ENCODE results near the gene RPL13A. TPM values are rescaled to one million over a fixed set of nuclear protein-coding genes. Genes with fewer than 3 reads are reported as not detected.

RPL13A gene
- total and polyA plus RNA-seq, 2 of the 13 experiments (the other 11 are each of a cell fraction or from before 2014, with no cell fraction given): 2,601 to 3,407 TPM

DNA sequence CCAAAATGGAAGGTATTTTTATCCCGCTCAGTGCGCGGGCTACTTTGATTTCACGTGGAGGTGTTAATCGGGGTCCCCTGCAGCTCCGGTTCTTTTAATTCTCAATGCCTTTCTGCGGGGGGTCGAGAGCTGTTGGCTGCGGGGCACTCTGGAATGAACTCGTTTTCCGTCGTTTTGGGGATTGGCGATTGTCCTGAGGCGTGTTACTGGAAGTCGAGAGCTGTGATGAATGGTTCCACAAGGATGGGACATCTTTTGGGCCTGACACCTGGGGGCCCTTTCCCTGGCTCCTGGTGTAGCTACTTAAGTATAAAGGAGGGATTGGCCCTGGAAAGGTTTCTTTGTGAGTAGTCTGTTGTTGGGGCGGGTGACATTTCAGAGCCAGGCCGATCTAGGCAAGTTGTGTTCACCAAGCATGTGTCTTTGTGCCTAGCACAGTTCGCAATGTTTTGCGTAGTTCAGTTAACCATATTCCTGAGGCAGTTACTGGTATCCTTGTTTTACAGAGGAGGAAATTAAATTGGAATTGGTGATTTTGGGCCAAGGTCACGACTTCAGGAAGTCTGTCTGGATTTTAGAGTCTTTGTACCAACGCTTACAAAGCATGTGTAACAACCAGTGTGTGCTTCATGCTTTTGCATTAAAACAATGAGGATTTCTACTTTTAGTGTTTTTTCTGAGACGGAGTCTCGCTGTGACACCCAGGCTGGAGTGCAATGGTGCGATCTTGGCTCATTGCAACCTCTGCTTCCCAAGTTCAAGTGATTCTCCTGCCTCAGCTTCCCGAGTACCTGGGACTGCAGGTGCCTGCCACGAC is 846 bp downstream of the RPL13A start (continued):
- TF ChIP-seq, protein P1, sequence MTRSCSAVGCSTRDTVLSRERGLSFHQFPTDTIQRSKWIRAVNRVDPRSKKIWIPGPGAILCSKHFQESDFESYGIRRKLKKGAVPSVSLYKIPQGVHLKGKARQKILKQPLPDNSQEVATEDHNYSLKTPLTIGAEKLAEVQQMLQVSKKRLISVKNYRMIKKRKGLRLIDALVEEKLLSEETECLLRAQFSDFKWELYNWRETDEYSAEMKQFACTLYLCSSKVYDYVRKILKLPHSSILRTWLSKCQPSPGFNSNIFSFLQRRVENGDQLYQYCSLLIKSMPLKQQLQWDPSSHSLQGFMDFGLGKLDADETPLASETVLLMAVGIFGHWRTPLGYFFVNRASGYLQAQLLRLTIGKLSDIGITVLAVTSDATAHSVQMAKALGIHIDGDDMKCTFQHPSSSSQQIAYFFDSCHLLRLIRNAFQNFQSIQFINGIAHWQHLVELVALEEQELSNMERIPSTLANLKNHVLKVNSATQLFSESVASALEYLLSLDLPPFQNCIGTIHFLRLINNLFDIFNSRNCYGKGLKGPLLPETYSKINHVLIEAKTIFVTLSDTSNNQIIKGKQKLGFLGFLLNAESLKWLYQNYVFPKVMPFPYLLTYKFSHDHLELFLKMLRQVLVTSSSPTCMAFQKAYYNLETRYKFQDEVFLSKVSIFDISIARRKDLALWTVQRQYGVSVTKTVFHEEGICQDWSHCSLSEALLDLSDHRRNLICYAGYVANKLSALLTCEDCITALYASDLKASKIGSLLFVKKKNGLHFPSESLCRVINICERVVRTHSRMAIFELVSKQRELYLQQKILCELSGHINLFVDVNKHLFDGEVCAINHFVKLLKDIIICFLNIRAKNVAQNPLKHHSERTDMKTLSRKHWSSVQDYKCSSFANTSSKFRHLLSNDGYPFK (CRISPR knock-in tag; IDR thresholded peaks at IDR 0.05; ENCODE audit: borderline replicate concordance): no peak
- no peak for TF ChIP-seq ZNF776 (CRISPR knock-in tag; IDR thresholded peaks at IDR 0.05)
- no peak for TF ChIP-seq POLR2AphosphoS5 (IDR thresholded peaks at IDR 0.05; ENCODE audit: low read depth, low read length)
- TF ChIP-seq ZNF350 (CRISPR knock-in tag; IDR thresholded peaks at IDR 0.05; ENCODE audit: borderline replicate concordance, low read depth): no peak
- TF ChIP-seq ZNF709 (CRISPR knock-in tag; IDR thresholded peaks at IDR 0.05): no peak
- no peak for TF ChIP-seq CC2D1A (CRISPR knock-in tag; IDR thresholded peaks at IDR 0.05)
- no peak for TF ChIP-seq XRCC5 (optimal IDR thresholded peaks at IDR 0.05; ENCODE audit: low read length)
- TF ChIP-seq FOSL1 (CRISPR knock-in tag; IDR thresholded peaks at IDR 0.05; ENCODE audit: borderline replicate concordance): no peak
- 0 out of 2 replicates have a peak, but pooled peaks have one; percentile 9 for TF ChIP-seq ZNF772 (CRISPR knock-in tag; IDR thresholded peaks at IDR 0.05)
- no peak for TF ChIP-seq TMF1 (CRISPR knock-in tag; IDR thresholded peaks at IDR 0.05; ENCODE audit: low read depth)
- TF ChIP-seq HHEX (CRISPR knock-in tag; IDR thresholded peaks at IDR 0.05): no peak
- TF ChIP-seq, protein P2, sequence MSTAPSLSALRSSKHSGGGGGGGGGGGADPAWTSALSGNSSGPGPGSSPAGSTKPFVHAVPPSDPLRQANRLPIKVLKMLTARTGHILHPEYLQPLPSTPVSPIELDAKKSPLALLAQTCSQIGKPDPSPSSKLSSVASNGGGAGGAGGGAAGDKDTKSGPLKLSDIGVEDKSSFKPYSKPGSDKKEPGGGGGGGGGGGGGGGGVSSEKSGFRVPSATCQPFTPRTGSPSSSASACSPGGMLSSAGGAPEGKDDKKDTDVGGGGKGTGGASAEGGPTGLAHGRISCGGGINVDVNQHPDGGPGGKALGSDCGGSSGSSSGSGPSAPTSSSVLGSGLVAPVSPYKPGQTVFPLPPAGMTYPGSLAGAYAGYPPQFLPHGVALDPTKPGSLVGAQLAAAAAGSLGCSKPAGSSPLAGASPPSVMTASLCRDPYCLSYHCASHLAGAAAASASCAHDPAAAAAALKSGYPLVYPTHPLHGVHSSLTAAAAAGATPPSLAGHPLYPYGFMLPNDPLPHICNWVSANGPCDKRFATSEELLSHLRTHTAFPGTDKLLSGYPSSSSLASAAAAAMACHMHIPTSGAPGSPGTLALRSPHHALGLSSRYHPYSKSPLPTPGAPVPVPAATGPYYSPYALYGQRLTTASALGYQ (CRISPR knock-in tag; IDR thresholded peaks at IDR 0.05): no peak
- TF ChIP-seq, protein P3, sequence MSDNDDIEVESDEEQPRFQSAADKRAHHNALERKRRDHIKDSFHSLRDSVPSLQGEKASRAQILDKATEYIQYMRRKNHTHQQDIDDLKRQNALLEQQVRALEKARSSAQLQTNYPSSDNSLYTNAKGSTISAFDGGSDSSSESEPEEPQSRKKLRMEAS (IDR thresholded peaks at IDR 0.05): peak; percentile 0; the same call in 1 of the 2 replicates
- TF ChIP-seq MIXL1 (CRISPR knock-in tag; IDR thresholded peaks at IDR 0.05): peak; percentile 12; the same call in 1 of the 2 replicates
- TF ChIP-seq, protein P4, sequence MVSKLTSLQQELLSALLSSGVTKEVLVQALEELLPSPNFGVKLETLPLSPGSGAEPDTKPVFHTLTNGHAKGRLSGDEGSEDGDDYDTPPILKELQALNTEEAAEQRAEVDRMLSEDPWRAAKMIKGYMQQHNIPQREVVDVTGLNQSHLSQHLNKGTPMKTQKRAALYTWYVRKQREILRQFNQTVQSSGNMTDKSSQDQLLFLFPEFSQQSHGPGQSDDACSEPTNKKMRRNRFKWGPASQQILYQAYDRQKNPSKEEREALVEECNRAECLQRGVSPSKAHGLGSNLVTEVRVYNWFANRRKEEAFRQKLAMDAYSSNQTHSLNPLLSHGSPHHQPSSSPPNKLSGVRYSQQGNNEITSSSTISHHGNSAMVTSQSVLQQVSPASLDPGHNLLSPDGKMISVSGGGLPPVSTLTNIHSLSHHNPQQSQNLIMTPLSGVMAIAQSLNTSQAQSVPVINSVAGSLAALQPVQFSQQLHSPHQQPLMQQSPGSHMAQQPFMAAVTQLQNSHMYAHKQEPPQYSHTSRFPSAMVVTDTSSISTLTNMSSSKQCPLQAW (CRISPR knock-in tag; IDR thresholded peaks at IDR 0.05): no peak; the same call in 1 of the 2 replicates
- no peak for TF ChIP-seq PLRG1 (conservative IDR thresholded peaks at IDR 0.05)
- TF ChIP-seq KDM5A (IDR thresholded peaks at IDR 0.05; ENCODE audit: borderline replicate concordance, low read length): peak; percentile 49; the same call in 1 of the 2 replicates
- TF ChIP-seq, protein P5, sequence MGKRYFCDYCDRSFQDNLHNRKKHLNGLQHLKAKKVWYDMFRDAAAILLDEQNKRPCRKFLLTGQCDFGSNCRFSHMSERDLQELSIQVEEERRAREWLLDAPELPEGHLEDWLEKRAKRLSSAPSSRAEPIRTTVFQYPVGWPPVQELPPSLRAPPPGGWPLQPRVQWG (CRISPR knock-in tag; IDR thresholded peaks at IDR 0.05; ENCODE audit: borderline replicate concordance, low read depth): no peak
- TF ChIP-seq ISL2 (CRISPR knock-in tag; IDR thresholded peaks at IDR 0.05): no peak
- TF ChIP-seq ZNF230 (CRISPR knock-in tag; IDR thresholded peaks at IDR 0.05): no peak
- no peak for TF ChIP-seq ATF7-NPFF (CRISPR knock-in tag; IDR thresholded peaks at IDR 0.05; ENCODE audit: low read depth)
- no peak; the same call in 1 of the 2 replicates for TF ChIP-seq SRY (CRISPR knock-in tag; IDR thresholded peaks at IDR 0.05)
- 0 out of 2 replicates have a peak, but pooled peaks have one; percentile 30 for TF ChIP-seq ZNF343 (CRISPR knock-in tag; IDR thresholded peaks at IDR 0.05)
- no peak for TF ChIP-seq ZFP36L1 (CRISPR knock-in tag; IDR thresholded peaks at IDR 0.05)

Measured in HepG2 (cell line).